Melanocyte of skin (primary cell): Measurements from ENCODE around the gene SERTM2. TPM values are rescaled to one million over a fixed set of nuclear protein-coding genes. Genes with fewer than 3 reads are reported as not detected.

Experiments
- total RNA-seq, 2 donors: library from RNA; depleted of rRNA; stranded (reverse); fragments of >200 nt; gene quantifications; 2 replicates each; pipeline ENCODE4 v1.2.3, GENCODE V29; 2012

The SERTM2 gene
- under 1 TPM; 0.33 to 0.34 TPM for total RNA-seq

GRCh38 chrX:111511477-111511876 lies at the start of gene SERTM2:
Gene SERTM2, plus strand, starts transcription at chrX:111511645. Its CDS starts 7,213 bp downstream, at chrX:111518858.

Other genes with a start within 250 kb of the SERTM2 start
- gene CAPN6, start 241.2 kb upstream of the SERTM2 start, total RNA-seq: not detected
- 1 to 10 TPM in 1 of 2 donors, under 1 TPM in 1; 0.33 to 3.1 TPM for gene DCX, start 99.5 kb upstream of the SERTM2 start, total RNA-seq
- gene ALG13, start 169.5 kb downstream of the SERTM2 start, total RNA-seq: 10 to 100 TPM; 30.6 to 46.6 TPM